ENCODE measurements around the gene ECHS1. TPM values are rescaled to one million over a fixed set of nuclear protein-coding genes. Genes with fewer than 3 reads are reported as not detected.
A peak's percentile ranks its signal among the peaks of the same experiment; 100 is the strongest.

Gene ECHS1
- total and polyA plus RNA-seq, 2 of the 8 experiments (the other 6 are each of a cell fraction or from before 2014, with no cell fraction given) = 41.7 to 101 TPM

- peak; percentile 85 to 96 (median 91) for TF ChIP-seq CTCF (IDR thresholded peaks at IDR 0.05; ENCODE audit: control extremely low read depth in 1 of 3, insufficient read depth in 1 of 3, low read depth in 1 of 3, low read length in 3 of 3)
- no peak for TF ChIP-seq GTF2F1 (IDR thresholded peaks at IDR 0.05; ENCODE audit: borderline replicate concordance, low read depth, low read length)
- no peak for TF ChIP-seq SP2 (IDR thresholded peaks at IDR 0.05; ENCODE audit: low read length)
- peak; percentile 68 for TF ChIP-seq MAX (IDR thresholded peaks at IDR 0.05)
- no peak for TF ChIP-seq EP300 (IDR thresholded peaks at IDR 0.05; ENCODE audit: borderline replicate concordance in 1 of 2, low read depth in 2 of 2, low read length in 2 of 2)
- peak; percentile 88 for TF ChIP-seq TAF1 (IDR thresholded peaks at IDR 0.05; ENCODE audit: low read depth, low read length)
- TF ChIP-seq TAF7 (optimal IDR thresholded peaks at IDR 0.05; ENCODE audit: borderline replicate concordance, low read depth, low read length) = peak; percentile 70
- TF ChIP-seq ATF3 (IDR thresholded peaks at IDR 0.05; ENCODE audit: insufficient read depth, low read depth, low read length) = no peak
- no peak for TF ChIP-seq NRF1 (IDR thresholded peaks at IDR 0.05; ENCODE audit: low read depth, low read length)
- no peak for TF ChIP-seq JUND (IDR thresholded peaks at IDR 0.05; ENCODE audit: low read length)
- TF ChIP-seq GABPA (IDR thresholded peaks at IDR 0.05; ENCODE audit: borderline replicate concordance, insufficient read depth, low read length) = peak; percentile 72; the same call in 1 of the 2 replicates
- TF ChIP-seq SIN3A (conservative IDR thresholded peaks at IDR 0.05 in 1 of 2, IDR thresholded peaks at IDR 0.05 in 1 of 2; ENCODE audit: low read depth in 1 of 2, low read length in 2 of 2) = peak in 1 of 2 experiments; percentile 70; a peak in 1 of 4 replicates
- TF ChIP-seq SP1 (IDR thresholded peaks at IDR 0.05; ENCODE audit: low read depth, low read length) = no peak
- TF ChIP-seq SAP30 (IDR thresholded peaks at IDR 0.05; ENCODE audit: insufficient read depth, insufficient replicate concordance, low read length) = no peak
These were observed 54.5 kb downstream of the ECHS1 start (continued) for GRCh38 chr10:133318494-133319127.
